K562 (cell line): ENCODE data around the gene SALL3.

Experiments
- TF ChIP-seq, protein P1 (sequence below): fragments of 450-650 bp; IDR thresholded peaks from 2 replicates; pipeline ENCODE4 v1.6.1; 2016; ENCODE audit warnings: low read depth
- TF ChIP-seq, protein P2 (sequence below), 3 experiments: IDR thresholded peaks in 2 of 3; conservative IDR thresholded peaks in 1 of 3; 2 replicates each; pipeline ENCODE4 v1.5.1; 2011 to 2012; ENCODE audit warnings: low read length in 3 of 3, mild to moderate bottlenecking in 3 of 3, control low read depth in 2 of 3, improper control_type of control experiment in 1 of 3, inconsistent platforms in 1 of 3, low read depth in 1 of 3, mixed read lengths in 1 of 3, moderate library complexity in 1 of 3; ENCODE audit not compliant: insufficient read depth in 2 of 3

DNA sequence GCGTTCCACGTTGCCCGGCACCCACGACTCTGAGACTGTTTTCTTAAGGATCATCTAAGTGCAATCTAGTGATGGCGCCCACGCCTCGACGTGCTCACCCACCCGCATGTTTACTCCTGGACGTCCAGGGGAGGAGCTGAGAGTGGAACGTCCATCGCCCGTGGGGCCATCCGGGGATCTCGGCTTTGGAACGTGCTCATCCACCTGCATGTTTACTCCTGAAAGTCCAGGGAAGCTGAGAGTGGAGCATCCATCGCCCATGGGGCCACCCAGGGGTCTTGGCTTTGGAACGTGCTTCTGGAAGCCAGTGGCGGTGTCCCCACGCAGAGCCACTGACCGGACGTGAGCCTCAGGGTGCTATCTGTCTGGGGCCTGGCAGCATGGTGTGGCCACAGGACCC is 45.6 kb upstream of the SALL3 start:
- TF ChIP-seq, protein P1, sequence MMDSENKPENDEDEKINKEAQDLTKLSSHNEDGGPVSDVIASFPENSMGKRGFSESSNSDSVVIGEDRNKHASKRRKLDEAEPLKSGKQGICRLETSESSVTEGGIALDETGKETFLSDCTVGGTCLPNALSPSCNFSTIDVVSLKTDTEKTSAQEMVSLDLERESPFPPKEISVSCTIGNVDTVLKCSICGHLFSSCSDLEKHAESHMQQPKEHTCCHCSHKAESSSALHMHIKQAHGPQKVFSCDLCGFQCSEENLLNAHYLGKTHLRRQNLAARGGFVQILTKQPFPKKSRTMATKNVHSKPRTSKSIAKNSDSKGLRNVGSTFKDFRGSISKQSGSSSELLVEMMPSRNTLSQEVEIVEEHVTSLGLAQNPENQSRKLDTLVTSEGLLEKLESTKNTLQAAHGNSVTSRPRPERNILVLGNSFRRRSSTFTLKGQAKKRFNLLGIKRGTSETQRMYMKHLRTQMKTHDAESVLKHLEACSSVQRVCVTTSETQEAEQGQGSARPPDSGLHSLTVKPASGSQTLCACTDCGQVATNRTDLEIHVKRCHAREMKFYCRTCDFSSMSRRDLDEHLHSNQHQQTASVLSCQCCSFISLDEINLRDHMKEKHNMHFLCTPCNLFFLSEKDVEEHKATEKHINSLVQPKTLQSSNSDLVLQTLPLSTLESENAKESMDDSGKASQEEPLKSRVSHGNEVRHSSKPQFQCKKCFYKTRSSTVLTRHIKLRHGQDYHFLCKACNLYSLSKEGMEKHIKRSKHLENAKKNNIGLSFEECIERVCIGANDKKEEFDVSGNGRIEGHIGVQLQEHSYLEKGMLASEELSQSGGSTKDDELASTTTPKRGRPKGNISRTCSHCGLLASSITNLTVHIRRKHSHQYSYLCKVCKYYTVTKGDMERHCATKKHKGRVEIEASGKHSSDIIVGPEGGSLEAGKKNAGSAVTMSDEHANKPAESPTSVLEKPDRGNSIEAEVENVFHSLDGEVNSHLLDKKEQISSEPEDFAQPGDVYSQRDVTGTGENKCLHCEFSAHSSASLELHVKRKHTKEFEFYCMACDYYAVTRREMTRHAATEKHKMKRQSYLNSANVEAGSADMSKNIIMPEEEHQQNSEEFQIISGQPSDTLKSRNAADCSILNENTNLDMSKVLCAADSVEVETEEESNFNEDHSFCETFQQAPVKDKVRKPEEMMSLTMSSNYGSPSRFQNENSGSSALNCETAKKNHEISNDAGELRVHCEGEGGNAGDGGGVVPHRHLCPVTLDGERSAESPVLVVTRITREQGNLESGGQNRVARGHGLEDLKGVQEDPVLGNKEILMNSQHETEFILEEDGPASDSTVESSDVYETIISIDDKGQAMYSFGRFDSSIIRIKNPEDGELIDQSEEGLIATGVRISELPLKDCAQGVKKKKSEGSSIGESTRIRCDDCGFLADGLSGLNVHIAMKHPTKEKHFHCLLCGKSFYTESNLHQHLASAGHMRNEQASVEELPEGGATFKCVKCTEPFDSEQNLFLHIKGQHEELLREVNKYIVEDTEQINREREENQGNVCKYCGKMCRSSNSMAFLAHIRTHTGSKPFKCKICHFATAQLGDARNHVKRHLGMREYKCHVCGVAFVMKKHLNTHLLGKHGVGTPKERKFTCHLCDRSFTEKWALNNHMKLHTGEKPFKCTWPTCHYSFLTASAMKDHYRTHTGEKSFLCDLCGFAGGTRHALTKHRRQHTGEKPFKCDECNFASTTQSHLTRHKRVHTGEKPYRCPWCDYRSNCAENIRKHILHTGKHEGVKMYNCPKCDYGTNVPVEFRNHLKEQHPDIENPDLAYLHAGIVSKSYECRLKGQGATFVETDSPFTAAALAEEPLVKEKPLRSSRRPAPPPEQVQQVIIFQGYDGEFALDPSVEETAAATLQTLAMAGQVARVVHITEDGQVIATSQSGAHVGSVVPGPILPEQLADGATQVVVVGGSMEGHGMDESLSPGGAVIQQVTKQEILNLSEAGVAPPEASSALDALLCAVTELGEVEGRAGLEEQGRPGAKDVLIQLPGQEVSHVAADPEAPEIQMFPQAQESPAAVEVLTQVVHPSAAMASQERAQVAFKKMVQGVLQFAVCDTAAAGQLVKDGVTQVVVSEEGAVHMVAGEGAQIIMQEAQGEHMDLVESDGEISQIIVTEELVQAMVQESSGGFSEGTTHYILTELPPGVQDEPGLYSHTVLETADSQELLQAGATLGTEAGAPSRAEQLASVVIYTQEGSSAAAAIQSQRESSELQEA, result no peak
- TF ChIP-seq, protein P2, sequence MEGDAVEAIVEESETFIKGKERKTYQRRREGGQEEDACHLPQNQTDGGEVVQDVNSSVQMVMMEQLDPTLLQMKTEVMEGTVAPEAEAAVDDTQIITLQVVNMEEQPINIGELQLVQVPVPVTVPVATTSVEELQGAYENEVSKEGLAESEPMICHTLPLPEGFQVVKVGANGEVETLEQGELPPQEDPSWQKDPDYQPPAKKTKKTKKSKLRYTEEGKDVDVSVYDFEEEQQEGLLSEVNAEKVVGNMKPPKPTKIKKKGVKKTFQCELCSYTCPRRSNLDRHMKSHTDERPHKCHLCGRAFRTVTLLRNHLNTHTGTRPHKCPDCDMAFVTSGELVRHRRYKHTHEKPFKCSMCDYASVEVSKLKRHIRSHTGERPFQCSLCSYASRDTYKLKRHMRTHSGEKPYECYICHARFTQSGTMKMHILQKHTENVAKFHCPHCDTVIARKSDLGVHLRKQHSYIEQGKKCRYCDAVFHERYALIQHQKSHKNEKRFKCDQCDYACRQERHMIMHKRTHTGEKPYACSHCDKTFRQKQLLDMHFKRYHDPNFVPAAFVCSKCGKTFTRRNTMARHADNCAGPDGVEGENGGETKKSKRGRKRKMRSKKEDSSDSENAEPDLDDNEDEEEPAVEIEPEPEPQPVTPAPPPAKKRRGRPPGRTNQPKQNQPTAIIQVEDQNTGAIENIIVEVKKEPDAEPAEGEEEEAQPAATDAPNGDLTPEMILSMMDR (IDR thresholded peaks at IDR 0.05 in 2 of 3, conservative IDR thresholded peaks at IDR 0.05 in 1 of 3; ENCODE audit: insufficient read depth in 2 of 3, low read depth in 1 of 3, low read length in 3 of 3), result no peak
